Measurements from ENCODE around the gene TFCP2.
A peak's percentile ranks its signal among the peaks of the same experiment; 100 is the strongest.
"Not testable (repeated sequence)": the region's sequence is repeated elsewhere in the genome, so short reads cannot be mapped to it uniquely, and the experiment has no call there.

Gene TFCP2, protein sequence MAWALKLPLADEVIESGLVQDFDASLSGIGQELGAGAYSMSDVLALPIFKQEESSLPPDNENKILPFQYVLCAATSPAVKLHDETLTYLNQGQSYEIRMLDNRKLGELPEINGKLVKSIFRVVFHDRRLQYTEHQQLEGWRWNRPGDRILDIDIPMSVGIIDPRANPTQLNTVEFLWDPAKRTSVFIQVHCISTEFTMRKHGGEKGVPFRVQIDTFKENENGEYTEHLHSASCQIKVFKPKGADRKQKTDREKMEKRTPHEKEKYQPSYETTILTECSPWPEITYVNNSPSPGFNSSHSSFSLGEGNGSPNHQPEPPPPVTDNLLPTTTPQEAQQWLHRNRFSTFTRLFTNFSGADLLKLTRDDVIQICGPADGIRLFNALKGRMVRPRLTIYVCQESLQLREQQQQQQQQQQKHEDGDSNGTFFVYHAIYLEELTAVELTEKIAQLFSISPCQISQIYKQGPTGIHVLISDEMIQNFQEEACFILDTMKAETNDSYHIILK

DNA sequence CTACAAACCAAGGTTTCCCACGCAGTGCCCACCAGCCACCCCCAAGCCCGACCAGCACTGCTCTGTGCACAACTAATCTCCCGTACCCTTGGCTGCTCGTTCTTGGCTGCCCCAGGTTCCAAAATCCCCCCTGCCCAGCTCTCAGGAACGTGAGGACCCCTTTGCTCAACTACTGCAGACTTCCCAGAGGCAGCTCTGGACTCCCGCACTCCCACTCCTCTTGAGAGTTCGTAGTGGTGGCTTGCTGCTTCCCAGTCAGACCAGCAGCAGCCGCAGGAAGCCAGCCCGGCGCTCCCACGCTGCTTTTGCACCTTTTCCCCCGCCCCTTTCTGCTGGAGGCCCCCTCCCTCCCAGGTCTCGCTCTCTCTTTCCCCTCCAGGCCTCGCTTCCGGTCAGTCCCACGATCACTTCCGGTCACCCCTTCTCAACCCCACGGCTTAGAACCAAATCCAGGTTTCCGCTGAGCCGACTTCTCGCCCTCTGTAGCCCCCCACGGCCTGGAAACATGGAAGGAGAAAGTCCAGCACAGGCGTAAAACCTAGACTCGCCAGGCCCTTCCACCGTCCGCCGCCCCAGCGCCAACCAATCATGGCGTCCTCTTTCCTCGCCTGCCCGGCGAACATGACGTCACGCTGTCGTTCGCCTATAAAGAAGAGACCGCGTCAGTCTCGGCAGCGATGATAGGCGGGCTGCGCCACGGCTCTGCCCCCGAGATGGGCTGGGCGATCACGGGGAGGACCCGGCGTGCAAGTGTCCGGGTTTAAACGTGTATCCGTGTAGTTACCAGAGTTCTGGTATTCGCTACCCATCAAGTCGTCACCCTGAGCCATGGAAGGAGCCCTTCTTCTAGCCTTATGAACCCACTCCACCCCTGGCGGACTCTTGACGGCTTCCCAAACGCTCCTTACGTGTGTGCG, at the start of gene TFCP2:
TFCP2 (minus strand) TSS at position 621 of the 917 bp plus-strand sequence. CDS start 713 bp downstream, outside the sequence.
- DNase-seq (ENCODE audit: low read depth) = peak; percentile 97

DNA sequence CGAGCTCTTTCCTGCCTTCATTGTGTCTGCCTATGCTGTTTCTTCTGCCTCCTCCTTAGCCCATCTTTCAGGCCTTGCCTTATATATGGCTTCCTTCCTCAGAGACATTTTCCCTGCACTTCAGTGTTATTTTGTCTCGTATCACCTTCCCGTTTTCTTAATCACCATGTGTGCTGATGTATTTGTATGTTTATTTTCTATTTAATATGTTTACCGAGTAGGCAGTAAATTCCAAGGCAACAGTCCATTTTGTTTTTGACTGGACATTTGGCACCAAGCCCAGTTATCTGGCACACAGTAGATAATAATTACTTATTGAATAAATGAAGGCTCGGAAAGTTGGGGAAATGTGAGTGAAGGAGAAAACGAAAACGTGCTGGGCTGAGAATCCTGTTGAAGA, 49.5 kb upstream of the TFCP2 start:
- no peak for DNase-seq (ENCODE audit: low read depth)

DNA sequence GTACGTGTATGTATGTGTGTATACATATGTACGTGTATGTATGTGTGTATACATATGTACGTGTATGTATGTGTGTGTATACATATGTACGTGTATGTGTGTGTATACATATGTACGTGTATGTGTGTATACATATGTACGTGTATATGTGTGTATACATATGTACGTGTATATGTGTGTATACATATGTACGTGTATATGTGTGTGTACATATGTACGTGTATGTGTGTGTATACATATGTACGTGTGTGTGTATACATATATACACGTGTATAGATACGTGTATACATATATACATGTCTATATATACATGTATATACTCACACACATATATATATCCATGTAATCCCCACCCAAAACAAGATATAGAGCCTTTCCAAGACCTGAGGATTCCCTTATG, 46.9 kb upstream of the TFCP2 start:
- not testable (repeated sequence) for DNase-seq (ENCODE audit: low read depth)

DNA sequence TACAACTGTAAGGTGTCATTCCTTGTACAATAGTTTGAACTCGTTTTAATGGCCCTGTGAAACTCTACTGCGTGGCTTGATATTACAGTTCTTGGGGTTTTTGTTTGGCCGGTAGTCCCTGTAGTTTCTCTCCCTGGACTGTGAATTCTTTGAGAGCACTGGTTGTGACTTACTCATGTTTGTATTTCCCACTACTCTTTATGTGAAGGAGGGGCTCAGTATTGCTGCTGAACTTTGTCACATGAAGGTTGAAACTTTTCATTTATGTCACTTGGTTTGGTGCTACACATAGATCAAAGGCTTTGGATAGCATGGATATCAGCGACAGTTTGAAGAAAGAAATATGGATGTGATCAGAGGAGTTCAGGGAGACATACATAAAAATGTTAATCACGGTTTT, 46.4 kb upstream of the TFCP2 start:
- no peak for DNase-seq (ENCODE audit: low read depth)

DNA sequence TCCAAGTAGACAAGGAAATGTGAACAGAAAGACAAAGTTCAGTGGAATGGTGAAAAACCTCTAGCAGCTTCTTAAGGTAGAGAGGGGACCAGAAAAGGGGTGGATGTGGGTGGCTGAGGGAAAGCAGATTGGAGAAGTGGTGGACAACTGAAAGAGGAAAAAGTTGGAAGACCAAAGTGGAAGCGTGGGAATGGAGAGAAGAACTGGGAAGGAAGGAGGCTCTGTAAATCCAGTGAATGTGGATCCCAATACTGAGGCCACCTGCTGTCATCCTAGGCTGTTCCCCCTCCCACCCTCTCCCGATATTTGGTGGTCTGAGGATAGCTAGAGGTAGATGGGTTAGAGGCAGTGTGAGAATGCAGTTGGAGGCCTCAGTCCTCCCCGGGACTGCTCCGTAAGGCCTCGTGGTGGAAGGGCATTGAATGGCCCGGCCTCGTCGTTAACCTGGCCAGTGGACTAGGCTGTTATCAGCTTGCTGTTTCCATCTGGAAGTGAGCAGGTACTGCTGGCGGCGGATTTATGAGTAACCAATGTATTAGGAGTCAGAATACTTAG, 45.7 kb upstream of the TFCP2 start:
- no peak for DNase-seq (ENCODE audit: low read depth)

DNA sequence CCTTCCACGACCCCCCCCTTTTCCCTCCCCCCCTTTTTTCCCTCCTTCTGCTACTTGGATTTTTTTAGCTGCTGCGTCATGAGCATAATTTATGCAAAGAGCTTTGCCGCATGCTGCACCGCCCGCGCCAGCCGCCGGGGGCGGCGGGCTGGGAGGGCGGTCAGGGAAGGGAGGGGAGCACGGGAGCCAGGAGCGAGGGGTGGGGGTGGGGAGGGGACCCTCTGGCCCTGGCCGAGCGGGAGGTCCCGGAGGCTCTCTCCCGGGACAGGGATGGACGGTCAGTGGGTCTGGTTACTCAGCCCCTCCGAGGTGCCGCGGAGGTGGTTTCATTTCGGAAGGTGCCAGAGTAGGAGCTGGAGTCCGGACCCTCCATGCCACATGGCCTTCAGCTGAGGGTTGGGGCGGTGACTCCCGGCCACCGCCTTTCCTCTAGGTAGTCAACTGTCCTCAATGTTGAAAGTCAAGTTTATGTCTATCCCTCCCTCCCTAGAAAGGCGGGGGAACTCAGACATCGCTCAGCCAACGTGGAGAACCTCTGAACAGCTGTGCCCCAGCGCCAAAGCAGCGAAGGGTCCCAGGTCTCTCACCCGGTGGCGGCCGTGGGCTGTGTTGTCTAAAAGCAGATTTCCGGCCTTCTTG, 45.2 kb upstream of the TFCP2 start, which contains the start of gene POU6F1:
POU6F1 (minus strand) TSS at position 95 of the 639 bp plus-strand sequence. CDS start 11,226 bp downstream, outside the sequence.
- DNase-seq (ENCODE audit: low read depth) = peak; percentile 81

DNA sequence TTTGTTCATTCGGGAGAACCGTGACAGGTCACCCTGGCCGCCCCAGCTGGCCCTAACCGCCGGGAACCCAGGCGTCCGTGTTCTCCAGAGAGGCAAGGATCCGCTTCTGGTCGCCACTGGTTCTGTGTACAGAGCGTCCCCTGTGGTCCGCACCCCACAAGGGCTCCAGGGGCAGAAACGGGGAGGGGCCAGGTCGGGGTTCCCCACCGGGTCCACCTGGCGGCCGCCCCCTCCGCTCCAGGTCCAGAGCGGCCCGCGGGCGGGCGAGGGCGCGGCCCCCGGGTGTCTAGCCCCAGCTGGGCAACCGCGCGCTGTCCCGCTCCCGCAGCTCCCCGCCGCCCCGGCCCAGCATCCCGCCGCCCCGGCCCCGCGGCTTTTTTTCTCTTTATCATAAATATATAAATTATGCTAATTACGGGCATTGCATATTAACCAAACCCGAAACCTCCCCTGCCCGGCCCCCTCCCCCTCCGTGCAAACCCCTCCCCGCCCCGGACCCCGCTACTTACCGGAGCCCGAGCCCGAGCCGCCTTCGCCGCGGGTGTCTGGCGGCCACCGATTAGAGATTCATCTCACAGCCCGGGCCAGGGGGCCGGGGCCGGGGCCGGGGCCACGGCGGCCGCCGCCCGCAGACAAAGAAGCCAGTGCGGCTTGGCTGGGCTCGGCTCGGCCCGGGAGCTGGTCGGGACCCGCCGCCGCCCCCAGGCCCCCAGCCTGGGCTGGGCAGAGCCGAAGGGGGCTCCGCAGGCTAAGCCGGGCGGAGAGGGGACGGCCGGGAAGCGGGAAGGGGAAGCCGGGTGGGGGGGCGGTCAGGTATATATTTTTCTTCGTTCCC, 44.4 kb upstream of the TFCP2 start:
- DNase-seq (ENCODE audit: low read depth) = peak; percentile 33

DNA sequence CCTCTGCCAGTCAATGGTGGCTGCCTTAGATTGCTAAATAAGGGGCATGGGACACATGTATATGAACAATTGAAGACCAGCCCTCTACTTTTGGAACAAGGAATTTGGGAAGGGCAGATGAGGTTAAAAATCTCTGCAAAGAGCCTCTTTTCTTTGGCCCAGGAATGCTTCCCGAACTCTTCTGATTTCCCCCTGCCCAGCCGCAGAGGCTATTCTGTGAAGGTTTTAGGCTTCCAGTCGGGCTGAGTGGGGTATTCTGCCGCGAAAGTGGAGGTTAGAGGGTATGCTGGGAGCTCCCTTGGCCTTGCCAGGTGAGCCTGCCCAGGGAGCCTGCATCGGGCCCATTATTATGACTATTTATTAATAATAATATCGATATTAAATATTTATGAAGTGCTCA, 43.7 kb upstream of the TFCP2 start:
- DNase-seq (ENCODE audit: low read depth) = peak; percentile 4

DNA sequence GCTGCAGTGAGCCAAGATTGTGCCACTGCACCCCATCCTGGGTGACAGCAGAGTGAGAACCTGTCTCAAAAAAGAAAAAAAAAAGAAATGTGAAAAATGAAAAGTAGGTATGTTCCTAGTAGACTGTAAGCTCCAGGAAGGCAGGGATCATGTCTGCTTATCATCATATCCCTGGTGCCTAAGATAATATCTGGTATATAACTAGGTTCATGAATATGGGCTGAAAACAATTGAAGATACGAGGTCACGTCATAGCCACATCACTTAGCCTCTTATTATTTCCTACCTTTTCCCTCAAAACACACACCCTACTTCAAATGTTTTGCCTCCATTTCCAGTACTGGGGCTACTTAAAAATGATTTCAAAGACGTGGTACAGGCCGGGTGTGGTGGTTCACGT, 42.0 kb upstream of the TFCP2 start:
- no peak for DNase-seq (ENCODE audit: low read depth)

DNA sequence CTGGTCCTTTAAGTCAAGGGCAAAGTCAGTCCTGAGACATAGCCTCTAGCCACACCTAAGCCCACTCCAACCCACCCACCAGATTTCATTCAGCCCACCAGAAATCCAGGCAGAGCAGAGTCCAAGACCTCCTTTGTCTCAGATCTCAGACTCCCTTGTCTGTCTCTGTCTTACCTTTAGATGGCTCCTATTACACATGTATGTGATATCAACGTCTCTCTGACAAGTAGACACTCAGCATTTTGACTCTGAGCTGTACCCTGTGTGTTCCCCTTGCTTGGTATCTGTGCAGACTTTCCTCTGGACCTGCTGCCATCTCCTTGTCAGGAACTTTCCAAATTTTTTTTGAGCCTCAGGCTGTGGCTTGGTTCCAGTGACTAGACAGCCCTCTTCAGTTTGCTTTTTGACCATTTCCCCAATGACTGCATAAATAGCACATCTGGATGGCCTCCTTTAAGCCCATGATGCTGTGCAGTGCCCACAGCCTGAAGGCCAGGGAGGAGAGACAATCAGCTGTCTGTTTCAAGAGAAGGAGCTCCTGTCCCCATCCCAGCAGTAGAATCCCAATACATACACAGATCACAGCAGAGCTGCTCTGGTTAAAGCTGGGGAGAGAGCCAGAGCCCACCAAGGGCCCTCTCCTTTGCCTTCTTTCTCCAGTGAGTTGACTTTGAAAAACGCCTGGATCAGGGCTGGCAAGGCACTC, 37.9 kb upstream of the TFCP2 start:
- DNase-seq (ENCODE audit: low read depth) = no peak

DNA sequence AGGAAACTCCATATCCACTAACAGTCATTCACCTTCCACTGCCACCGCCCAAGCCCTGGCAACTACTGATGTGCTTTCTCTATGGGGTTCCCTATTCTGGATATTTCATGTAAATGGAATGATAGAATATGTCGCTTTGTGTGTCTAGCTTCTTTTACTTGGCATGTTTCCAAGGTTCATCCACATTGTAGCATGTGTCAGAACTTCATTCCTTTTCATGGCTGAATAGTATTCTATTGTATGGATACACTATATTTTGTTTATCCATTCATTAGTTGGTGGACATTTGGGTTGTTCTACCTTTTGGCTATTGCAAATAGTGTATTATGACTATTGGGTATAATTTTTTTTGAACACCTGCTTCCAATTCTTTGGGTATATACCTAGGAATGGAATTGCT, 36.3 kb upstream of the TFCP2 start:
- no peak for DNase-seq (ENCODE audit: low read depth)

DNA sequence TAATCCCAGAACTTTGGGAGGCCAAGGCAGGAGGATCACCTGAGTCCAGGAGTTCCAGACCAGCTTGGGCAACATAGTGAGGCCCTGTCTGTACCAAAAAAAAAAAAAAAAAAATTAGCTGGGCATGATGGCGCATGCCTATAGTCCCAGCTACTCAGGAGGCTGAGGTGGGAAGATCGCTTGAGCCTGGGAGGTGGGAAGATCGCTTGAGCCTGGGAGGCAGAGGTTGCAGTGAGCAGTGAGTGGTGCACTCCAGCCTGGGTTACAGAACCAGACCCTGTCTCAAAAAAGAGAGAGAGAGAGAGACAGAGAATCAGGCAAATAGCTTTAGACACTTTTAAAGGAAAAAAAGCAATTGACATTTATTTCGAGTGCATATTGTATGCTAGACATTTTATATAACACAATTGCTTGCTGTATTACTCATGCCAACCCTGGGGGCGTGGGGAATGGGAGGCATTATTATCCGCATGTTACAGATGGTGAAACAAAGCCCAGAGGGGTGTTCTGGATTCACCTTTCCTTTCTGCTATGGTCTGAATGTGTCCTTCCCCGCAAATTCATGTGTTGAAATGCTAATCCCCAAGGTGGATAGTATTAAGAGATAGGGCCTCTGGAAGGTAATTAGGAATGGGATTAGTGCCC, 35.2 kb upstream of the TFCP2 start:
- no peak for DNase-seq (ENCODE audit: low read depth)

DNA sequence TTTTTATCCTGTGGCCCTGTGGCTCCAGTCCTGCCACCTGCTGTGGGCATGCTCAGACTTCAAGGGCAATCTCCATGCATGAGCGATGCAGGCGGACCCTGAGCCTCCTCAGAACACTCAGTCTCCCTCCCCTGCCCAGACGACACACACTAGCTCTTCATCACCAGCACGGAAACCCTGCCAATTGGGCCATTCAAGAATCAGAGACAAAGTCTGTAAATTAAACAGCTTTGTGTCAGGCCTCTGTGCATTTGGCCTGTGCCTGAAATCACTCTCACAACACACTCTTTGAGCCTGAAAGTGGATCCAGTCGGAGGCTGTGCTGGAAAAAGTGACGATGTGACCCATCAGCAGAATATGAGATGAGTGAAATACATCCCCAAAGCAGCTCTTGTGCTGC, 32.4 kb upstream of the TFCP2 start:
- no peak for DNase-seq (ENCODE audit: low read depth)

DNA sequence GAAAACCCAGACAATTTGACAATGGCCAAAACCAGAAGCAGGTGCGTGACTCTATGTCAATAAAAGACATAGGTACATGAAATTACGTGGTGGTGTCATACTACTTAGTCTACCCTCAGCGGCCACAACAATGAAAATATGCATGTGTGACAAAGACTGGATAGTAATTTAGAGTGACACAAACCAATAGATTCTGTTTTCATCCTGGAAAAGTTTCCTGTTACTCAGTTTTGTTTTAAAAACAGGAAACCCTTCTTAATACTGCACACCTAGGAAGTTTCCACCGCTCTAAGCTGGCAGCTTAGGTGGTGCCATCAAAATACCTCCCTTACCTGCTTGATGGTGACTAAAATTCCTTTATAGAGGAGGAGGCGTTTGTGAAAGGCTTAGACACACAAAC, 29.8 kb upstream of the TFCP2 start:
- DNase-seq (ENCODE audit: low read depth) = no peak

DNA sequence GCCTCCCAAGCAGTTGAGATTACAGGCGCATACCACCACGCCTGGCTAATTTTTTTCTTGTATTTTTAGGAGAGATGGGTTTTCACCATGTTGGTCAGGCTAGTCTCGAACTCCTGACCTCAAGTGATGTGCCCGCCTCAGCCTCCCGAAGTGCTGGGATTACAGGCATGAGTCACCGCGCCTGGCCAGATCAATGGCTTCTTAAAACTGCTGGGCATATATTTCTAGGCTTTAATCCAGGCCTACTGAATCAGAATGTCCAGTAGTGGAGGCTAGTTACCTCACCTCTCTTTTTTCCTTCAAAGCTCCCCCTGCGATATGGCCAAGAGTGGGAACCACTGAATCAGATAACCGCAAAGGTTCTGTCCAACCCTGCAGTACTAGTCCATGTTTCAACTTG, 27.9 kb upstream of the TFCP2 start:
- DNase-seq (ENCODE audit: low read depth) = no peak

DNA sequence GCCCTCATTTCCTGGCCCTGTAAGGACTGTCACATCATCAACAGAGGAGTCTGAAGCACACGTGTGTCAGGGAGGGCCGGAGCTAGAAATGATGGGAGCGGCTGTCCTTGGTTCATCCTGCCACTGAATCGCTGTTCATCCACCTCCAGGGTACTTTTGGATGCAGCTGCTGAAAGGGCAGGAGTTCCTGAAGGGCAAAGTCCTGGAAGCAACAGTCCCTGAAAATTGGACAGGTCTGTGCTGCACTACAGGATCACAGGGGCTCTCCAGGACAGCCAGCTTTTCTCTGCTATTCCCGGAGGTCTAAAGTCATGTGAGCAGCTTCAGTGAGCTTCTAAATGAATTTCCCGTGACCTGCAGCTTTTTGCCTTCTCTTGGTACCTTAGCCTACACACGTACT, 27.2 kb upstream of the TFCP2 start:
- DNase-seq (ENCODE audit: low read depth) = no peak

DNA sequence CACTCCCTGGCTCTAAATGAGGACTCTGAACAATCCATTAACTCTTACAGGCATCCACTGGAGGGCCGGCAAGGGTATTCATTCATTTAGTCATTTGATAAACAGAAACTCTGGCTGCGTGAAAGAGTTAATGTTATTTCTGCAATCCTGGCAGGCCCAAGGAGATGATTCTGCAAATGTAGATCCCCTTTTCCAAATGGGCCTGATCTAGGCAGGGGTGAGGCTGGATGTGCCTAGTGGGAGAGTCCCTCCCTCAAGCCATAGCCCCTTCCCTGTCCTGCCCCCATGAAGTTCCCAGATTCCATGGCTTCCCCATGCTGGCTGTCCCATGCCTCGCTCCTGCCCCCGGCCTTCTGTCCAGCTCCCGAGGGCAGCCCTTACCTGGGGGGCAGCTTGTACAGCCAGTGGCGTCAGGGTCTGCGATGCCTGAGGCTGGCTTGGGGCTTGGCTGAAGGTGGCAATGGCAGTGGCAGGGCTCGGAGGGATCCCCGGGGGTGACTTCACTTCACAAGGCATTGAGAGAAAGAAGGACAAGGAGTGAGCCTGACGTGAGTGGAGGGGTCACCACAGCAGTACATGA, 26.5 kb upstream of the TFCP2 start:
- no peak for DNase-seq (ENCODE audit: low read depth)

DNA sequence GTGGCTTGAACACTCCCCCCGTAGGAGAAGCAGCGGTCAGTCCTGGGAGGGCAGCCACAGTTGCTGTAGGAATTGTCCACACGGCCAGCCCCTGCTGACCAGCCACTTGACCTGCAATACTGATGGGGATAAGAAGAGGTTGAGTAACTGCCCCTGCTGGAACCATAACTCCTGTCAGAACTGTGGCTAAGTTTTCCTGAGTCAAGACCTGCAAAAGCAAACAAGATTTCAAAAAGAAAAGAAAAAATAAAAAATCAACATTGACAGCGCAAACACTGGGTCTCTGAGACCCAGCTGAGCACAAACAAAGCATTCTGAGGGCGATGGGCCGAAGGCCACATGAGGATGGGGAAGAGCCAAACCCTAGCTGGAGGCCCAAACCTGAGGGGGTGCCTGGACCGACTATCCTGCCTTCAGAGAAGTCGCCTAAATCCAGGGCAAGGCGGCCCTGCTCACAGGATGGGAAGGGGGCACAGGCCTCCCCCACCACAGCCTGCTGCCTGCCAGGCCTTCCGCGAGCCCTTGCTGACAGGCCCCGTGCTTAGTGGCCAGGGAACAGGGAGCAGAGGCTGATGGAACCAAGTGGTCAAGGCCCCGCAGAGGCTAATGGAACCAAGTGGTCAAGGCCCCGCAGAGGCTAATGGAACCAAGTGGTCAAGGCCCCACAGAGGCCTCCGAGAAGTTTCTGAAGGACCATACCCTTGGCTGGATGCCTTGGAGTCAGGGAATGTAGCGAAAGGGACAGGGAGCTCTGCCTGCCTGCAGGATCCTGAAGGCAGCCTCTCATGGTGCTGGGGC, 25.8 kb upstream of the TFCP2 start:
- DNase-seq (ENCODE audit: low read depth) = no peak
